CD4-positive, alpha-beta T cell treated with Interleukin-4 for 4 hours (primary cell): ENCODE results near the gene UBE2J2.
A peak's percentile ranks its signal among the peaks of the same experiment; 100 is the strongest.

ENCODE experiments used
- DNase-seq: peaks from one replicate; pipeline ENCODE4 v3.0.0-alpha.2; 2020

UBE2J2 gene

DNA sequence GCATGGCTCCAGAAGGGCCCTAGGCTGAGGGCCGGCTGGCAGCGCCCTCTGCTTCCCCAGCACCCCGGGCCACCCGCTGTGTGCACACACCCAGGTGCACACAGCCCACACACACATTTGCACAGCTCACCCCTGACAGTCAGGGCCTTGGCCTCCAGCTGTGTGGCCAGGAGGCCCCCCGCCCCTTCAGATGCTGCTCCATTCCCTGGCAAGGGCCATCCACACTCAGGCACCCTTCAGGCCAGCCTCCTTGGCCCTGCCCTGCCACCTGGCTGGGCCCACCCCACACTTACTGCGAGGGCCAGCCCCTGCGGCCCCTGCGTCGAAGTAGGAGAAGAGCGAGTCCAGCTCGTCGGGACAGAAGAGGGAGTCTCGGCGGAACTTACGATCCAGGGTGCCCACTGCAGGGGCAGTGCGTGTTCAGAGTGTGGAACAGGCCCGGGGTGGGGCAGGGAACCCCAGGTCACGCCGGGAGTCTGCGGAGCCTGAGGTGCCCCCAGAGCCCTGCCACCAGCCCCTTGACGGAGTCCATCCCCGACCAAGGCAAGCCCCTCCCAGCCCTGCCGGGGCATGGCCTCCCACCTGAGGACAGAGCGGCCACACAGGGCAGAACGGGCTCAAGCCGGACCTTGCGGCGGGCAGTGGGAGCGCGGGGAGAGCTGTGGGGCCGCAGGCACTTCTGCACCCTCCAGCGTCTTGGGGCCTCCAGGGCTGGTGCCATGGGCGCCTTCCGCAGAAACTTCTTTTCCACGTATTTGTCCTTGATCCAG, 21.7 kb upstream of the UBE2J2 start:
- DNase-seq = no peak

GRCh38 chr1:1294250-1294890, 20.7 kb upstream of the UBE2J2 start:
- no peak for DNase-seq

DNA sequence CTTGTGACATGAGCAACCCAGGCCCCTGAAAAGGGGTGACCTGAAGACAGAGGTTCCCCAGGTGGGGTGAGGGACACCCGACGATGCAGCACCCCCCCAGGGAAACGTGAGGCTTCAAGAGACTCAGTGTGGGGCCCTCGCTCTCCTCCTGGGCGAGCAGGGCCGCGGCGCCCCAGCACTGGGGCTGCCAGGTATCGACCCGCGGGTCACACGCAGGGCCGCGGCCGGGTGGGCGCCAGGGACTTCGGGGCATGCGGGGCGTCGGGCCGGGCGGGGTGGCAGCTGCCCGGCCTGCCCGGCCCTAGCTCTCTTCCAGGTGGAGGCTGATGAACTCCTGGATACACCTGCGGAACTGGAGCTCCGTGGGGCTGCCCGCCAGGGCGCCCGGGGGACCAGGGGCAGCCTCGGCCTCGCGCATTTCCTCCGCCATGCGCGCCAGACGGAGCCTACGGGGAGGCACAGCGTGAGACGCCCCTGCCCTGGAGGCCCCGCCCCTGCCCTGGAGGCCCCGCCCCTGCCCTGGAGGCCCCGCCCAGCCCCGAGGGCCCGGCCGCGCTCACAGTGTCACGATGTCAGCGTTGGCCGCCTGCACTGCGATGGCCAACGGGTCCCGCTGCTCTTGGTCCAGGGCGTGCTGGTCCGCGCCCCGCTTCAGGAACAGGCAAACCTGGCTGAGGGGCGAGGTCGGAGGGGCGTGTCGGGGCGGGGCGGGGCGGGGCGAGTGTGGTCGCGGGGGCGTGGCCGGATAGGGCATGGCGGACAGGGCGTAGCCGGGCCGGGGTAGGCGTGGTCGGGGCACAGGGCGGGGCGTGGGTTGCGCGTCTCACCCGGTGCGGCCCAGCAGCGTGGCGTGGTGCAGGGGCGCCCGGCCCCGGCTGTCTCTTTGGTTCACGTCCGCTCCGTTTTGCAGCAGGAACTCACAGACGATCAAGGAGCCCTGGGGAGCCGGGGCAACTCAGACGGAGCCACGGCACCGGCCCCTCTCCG, 19.9 kb upstream of the UBE2J2 start:
- no peak for DNase-seq

DNA sequence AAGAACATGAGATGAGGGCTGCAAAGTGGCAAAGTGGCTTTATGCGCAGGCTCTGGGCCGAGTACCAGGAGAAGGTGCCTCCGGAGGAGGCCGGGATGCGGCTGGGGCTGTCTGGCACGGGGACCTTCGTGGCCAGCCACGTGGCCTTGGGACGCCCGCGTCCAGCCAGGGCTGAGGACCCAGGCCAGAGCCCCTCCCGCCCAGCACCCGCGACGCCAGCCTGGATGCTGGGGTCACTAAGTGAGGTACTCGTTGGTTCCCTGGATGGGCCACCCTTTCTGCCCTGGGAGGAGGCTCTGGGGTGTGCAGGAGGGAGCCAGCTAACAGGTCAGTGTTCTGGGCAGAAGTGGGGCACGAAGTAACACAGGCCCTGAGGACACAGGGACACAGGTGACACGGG, 19.2 kb upstream of the UBE2J2 start:
- no peak for DNase-seq

DNA sequence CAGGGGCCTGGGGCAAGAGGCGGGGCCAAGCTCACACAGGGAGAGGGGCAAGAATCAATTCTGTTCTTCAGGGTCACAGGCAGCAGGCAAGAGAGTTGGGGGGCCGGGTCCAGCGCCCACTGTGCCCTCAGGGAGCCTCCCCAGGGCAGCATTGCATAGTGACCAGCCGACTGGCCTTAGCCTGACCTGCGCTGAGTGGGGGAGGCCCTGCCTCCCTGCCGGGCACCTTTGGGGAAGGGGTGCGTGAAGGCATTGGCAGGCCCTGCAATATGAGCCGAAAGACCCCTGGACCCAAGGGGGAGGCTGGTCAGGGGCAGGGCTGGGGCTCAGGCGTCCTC, 18.8 kb upstream of the UBE2J2 start:
- no peak for DNase-seq

DNA sequence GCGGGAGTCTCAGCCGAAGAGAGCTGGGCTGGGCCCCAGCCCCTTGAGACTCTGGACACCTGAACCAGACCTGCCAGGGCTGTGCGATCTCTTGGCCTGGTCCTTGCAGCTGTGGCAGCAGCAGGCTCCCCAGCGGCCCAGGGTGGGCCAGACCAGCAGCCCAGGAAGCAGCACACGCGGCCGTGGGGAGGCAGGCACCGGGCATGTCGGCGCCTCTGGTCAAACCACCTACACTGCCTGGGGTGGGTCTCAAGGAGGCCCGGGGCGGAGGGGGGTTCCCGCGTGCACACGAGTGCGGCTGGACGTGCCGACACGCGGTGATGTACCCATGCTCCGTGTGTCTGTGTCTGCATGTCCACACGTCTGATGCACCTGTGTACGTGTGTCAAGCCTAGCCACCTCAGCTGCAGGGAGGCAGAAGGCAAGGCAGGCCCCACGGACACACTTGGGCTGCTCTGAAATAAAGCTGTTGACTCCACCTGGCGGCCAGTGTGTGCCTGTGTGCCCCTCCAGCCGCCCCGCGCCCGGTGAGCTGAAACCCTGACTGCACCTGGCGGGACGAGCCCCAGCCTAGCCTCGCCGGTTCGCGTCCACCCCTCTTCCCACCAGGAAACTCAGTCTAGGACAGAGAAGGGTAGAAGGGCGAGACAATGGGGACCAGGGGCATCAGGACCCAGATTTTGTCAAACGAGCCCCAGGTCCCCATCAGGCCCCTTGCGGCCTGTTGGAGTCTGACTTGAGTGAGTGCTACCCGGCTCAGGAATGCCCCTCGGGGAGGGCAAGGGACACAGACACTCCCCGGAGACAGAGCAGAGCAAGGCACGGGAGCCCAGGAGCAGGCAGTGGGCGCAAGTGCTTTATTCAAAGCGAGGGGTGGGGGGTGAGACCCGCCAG, 18.1 kb upstream of the UBE2J2 start:
- peak; percentile 62 for DNase-seq

DNA sequence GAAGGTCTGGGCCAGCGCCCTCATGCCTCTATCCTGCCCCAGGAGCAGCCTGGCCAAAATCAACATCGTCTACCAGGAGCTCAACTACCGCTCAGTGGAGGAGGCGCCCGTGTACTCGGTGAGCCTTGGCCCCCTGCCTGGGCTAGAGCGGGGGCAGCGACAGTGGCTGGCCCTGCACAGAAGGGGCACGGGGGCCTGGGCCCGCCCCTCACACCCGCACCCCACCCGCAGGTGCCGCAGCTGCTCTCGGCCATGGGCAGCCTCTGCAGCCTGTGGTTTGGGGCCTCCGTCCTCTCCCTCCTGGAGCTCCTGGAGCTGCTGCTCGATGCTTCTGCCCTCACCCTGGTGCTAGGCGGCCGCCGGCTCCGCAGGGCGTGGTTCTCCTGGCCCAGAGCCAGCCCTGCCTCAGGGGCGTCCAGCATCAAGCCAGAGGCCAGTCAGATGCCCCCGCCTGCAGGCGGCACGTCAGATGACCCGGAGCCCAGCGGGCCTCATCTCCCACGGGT, 17.4 kb upstream of the UBE2J2 start:
- no peak for DNase-seq

GRCh38 chr1:1290238-1290731, 16.6 kb upstream of the UBE2J2 start:
- DNase-seq = peak; percentile 57

- no peak for DNase-seq
Observed at GRCh38 chr1:1287288-1288110, 13.8 kb upstream of the UBE2J2 start.

GRCh38 chr1:1286313-1287261, 12.9 kb upstream of the UBE2J2 start:
- no peak for DNase-seq

DNA sequence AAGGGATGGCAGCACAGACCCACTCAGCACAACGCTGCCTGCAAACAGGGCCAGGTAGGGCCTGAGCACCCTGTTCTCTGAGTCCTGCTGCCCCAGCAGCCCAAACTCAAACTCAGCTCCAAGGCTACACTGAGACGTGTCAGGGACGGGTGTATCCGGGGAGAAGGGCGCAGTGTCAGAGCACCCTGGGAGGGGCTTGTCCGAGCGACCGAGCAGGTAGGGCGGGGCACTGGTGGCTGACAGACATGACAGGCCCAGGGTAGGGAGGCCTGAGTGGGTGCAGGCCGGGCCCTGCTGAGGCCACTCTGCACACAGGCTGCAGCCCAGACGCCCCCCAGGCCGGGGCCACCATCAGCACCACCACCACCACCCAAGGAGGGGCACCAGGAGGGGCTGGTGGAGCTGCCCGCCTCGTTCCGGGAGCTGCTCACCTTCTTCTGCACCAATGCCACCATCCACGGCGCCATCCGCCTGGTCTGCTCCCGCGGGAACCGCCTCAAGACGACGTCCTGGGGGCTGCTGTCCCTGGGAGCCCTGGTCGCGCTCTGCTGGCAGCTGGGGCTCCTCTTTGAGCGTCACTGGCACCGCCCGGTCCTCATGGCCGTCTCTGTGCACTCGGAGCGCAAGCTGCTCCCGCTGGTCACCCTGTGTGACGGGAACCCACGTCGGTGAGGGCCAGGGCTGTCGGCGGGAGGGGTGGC, 12.1 kb upstream of the UBE2J2 start:
- no peak for DNase-seq

- DNase-seq = no peak
Observed at GRCh38 chr1:1285102-1285571, 11.5 kb upstream of the UBE2J2 start.

GRCh38 chr1:1284221-1285101, 10.8 kb upstream of the UBE2J2 start:
- DNase-seq = no peak

DNA sequence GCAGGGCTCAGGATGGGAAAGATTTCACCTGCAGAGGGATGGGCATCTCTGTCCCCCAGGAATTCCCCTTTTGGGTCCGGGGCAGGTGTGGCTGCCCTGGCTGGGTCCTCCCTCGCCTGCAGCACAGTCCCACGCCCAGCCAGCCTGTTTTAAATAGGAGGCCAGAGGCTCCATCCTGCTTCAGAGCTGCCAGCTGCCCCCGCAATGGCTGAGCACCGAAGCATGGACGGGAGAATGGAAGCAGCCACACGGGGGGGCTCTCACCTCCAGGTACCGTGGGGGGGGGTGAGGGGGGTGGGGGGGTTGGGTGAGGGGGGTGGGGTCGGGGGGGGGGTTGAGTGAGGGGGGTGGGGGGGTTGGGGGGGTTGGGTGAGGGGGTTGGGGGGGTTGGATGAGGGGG, 10.2 kb upstream of the UBE2J2 start:
- no peak for DNase-seq

GRCh38 chr1:1282998-1283397, 9.3 kb upstream of the UBE2J2 start:
- DNase-seq = no peak

DNA sequence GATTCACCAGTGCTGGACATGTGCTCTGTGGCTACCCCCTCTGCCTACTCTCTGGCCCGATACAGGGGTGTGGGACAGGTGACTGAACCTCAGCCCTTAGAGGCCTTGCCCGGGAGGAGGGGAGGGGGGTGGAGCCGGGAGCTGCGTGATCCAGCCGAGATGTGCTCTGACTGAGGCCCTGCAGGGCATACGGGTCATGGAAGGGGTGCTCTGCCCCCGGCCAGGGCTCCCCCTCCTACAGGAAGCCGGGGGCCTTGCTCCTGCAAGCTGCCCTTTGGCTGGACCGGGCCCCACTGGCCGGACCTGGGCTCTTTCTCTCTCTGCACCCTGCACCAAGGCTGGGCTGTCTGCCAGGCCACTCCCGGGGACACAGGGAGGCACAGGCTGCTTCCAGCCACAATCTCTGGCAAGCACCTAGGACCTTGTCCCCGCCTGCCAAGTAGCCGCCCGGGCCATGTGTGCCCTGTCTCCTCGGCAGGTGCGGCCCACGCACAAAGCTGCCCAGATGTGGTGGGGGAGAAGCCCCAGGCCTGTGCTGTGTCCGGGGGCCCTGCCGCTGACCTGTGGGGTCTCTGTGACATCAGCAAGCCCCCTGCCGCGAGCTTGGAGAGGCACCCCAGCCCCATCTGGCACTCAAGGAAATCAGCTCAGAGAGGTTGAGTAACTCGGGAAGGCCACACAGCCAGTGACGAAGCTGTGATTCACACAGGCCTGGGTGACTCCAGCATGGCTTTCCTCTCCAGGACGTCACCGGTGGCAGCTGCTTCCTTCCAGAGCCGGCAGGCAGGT, 8.1 kb upstream of the UBE2J2 start:
- no peak for DNase-seq

DNA sequence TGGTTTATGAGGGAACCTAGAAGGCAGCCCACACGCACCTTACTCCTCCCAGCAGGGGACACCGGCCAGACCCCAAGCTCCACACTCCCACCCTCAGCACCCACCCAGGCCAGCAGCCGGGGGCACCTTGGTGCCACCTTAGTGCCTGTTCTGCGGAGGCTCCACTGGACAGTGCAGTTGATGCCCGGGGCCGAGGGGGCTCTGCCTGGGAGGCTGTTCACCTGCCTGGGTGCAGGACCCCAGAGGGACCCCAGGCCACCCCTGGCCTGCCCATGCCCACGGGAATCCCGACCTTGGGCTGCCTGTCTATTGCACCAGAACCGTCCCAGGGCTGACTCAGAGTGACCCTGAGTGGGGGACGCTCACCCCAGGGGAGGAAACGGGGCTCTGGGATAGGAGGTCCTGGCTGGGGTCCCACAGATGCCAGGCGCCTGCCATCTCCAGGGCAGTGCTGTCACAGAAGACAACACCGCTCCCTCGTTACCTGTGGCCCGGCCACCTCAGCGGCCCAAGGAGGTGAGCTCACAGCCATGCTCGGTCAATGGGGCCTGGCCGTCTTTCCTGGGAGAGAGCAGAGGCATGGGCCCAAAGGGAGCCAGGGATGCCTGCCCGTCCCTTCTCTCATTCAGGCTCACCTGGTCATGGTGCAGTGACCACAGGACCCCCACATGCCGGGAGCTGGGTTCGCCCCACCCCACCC, 7.3 kb upstream of the UBE2J2 start:
- no peak for DNase-seq
